NCI-H524 treated with DMSO at 0.1 percent for 48 hours (cell line): ENCODE results near the gene GPR132.
"Not testable (repeated sequence)": the region's sequence is repeated elsewhere in the genome, so short reads cannot be mapped to it uniquely, and the experiment has no call there.

Experiments used
- DNase-seq: peaks from one replicate; lab custom pipeline; 2025; lab: John Stamatoyannopoulos, UW

The GPR132 gene

DNA sequence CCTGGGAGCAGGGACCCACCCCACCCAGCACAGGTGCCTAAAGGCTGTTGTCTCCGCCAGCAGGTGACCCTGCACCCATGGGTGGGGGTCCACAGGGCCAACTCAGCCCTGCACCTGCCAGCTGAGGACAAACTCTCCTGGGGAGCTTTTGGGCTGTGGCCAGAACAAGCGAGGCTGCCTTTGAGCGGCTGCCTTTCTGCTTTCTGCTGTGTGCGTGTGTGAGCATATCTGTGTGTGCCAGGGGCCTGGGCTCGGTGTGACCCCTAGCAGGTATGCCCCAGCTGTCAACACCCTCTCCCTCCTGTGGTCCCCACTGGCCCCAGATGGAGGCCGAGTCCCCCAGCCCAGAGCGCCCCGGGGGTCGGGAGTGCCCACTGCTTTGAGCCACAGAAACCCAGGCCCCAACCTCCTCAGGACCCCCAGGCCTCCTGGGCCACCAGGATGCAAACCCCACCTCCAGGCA lies 25.9 kb upstream of the GPR132 start:
- DNase-seq: no peak

GRCh38 chr14:105090493-105091053 lies 25.3 kb upstream of the GPR132 start:
- no peak for DNase-seq

- no peak for DNase-seq
Observed at GRCh38 chr14:105089746-105090492, 24.7 kb upstream of the GPR132 start.

GRCh38 chr14:105088812-105089745 lies 23.8 kb upstream of the GPR132 start:
- peak; percentile 52 for DNase-seq

DNA sequence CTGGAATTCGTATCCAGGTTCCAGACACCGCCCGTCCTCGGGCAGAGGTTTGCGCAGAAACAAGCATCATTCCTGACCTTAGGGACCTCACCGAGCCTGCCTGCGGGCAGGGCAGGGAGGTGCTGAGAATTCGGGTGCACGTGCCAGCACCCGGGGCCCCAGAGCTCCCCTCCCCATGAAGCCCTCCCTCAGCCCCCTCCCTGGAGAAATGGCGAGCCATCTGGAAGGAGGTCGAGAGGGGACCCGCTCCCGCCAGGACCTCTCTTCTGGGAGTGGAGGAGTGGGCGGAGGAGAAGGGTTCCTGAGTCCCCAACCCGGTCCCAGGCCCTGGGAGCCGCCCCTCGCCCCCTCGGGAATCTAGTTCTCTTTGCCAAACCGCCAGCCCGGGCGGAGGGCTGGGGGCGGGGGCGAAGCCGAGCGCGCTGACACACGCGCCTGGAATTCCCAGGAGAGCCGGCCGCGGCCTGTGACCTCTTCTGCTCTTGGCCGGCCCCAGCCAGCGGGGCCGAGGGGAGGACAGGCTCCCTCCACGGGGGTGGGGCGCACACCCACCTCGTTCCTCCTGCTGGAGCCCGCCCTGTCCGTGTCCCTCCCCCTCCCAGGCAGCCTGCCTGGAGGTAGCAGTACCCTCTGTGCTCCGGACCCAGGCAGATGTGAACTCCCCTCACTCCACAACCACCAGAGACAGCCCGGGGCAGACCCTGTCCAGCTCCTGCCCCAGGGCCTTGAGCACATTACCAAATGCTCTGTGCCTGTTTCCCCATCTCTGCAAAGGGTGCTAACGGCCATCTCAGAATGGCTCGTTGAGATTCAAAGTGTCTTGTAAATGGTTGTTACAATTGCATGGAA lies 23.0 kb upstream of the GPR132 start:
- DNase-seq: no peak

GRCh38 chr14:105087308-105087962 lies 22.2 kb upstream of the GPR132 start:
- no peak for DNase-seq

GRCh38 chr14:105086833-105087307 lies 21.6 kb upstream of the GPR132 start:
- DNase-seq: peak; percentile 33

DNA sequence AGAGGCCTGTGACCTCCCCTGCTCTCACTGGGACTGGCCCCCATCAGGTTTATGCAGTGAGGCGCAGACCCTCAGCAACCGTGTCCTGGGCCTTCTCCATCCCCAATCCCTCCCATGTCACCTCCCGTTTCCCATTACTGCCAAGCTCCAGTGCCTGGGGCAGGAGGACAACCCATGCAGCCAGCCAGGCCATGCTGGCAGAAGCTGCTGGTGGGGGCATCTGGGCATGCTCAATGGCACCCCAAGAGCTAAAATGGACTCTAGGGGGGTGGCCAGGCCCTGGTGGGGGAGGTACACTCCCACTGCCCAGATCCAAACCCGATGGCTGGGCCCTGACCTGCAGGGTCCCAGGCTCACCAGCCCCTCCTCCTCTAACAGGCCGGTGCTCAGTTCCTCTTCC lies 20.5 kb upstream of the GPR132 start:
- DNase-seq: no peak

DNA sequence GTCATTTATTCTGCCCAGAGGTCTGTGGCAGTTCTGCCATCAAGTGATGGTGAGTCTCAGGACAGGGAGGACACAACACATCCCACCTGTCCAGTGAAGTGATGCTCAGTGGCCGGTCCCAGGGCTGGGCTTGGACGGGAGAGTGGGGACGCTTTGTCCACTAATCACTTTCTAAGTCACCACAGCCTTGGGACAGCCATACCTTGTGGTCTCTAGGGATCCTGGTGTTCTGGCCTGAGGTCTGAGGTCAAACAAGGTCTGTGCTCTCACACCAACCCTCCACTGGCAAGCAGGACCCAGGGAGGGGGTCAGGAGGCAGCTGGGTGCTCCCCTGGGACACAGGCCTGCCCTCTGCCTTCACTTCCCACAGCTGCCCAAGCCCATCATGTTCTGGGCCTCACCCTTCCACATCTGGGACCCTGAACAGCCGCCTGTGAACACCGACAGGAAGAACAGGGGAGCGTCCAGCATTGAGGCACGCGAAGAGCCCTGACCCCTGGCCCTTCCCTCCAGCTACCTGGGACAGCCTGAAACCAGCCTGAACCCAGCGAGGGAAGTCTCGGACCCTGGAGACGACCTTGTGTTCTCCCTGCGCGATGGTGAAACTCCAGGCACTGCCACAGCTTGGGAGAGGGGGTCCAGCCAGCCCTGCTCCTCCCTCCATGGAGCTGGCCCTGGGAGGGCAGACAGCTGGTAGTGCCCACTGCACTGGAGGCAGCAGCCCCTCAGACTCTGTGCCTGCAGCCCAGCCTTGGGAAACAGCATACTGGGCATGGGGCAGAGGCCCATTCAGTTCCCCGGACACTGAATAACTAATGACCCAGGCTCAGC lies 19.7 kb upstream of the GPR132 start:
- DNase-seq: no peak

DNA sequence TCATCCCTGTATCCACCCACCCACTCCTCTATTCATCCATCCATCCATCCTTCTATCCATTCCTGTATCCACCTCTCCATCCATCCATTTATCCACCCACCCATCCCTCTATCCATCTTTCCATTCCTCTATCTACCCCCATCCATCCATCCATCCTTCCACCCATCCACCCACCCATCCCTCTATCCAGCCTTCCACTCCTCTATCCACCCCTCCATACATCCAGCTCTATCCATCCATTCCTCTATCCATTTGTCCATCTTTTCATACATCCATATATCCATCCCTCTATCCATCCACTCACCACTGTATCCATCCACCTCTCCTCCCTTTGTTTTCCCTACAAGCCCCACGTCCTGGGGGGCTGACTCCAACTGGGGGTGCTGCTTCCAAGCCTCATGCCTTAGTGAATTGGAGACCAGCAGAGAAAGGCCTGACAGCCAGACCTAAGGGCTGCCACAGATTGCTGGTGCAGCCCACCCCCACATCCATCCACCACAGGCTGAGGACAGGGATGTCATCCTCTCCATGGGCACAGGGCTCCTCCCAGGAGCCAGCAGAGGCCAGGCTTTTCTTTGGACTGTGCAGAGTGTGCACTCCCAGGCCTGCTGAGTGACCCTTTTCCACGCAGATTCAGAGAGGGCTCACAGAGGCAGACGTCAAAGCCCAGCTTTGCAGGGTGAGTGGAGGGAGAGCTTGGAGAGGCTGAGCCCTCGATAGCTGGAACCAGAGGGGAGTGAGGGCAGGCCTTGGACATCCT lies 18.9 kb upstream of the GPR132 start:
- no peak for DNase-seq

- no peak for DNase-seq
Observed at GRCh38 chr14:105082703-105083102, 17.5 kb upstream of the GPR132 start.

DNA sequence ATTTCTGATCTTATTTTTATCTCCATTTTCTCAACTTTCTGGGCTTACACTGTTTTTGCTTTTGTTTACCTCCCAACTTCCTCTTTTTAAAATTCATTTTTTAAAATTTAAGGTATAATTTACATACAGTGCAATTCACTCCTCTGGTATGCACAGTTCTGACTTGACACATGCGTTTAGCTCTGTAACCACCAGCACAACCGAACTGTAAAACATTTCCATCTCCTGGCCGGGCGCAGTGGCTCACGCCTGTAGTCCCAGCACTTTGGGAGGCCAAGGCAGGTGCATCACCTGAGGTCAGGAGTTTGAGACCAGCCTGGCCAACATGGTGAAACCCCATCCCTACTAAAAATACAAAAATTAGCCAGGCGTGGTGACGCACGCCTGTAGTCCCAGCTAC lies 16.2 kb upstream of the GPR132 start:
- not testable (repeated sequence) for DNase-seq

DNA sequence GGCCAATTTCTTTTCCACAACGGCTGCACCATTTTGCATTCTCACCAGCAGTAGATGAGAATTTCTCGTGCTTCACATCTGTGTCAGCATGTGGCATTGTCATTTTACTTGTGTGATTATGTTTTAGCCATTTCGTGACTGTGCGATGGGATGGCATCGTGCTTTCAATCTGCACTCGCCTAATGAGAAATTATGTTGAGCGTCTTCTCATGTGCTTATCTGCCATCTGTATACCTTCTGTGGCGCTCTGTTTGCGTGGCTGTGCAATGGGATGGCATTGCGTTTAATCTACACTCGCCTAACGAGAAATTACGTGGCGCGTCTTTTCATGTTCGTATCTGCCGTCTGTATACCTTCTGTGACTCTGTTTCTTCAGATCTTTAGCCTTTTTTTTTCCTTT lies 14.9 kb upstream of the GPR132 start:
- no peak for DNase-seq

DNA sequence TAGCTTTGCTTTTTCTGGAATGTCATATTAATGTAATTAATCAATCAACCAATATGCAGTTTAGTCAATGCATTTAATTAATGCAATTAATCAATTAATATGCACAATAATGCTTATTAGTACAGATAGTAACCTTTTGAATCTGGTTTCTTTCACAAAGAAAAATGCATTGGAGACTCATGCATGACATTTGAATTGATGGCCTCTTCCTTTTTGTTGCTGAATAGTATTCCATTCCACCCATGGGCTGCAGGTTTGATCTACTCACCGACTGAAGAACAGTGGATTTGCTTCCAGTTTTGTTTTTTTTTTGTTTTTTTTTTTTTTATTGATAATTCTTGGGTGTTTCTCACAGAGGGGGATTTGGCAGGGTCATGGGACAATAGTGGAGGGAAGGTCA lies 13.1 kb upstream of the GPR132 start:
- DNase-seq: no peak

- no peak for DNase-seq
Observed at GRCh38 chr14:105077649-105077995, 12.4 kb upstream of the GPR132 start.

DNA sequence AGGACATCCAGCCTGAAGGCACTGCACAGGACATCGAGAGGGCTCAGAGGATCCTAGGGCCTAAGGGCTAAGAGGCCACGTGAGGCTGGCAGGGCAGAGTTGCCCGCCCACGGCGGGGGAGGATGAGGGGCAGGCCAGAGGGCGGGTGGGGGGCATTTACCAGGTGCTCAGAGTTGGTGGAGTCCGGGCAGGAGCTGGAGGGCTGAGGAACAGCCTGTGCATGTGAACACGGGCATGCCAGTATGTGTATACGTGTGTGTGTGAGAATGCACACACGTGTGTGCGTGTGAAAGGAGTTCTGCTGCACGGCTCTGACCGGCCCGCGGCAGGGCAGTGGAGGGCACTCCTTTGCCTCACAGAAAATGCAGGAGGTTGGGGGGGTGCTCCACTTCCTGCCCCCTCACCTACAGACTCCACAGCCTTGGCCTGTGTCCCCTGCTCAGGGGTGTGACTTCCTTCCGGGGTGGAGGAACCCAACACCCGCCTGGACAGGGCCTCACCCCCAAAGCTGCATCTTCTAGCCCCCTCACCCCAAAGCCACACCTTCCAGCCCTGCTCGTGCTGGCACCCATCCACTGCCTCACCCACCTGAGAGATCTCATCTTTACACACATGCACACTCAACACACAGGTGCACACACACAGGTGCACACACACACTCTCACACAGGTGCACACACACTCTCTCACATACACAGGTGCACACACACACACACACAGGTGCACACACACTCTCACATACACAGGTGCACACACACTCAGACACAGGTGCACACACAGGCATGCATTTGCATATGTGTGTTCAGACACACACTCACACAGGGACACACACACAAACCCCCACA lies 11.8 kb upstream of the GPR132 start:
- DNase-seq: no peak

DNA sequence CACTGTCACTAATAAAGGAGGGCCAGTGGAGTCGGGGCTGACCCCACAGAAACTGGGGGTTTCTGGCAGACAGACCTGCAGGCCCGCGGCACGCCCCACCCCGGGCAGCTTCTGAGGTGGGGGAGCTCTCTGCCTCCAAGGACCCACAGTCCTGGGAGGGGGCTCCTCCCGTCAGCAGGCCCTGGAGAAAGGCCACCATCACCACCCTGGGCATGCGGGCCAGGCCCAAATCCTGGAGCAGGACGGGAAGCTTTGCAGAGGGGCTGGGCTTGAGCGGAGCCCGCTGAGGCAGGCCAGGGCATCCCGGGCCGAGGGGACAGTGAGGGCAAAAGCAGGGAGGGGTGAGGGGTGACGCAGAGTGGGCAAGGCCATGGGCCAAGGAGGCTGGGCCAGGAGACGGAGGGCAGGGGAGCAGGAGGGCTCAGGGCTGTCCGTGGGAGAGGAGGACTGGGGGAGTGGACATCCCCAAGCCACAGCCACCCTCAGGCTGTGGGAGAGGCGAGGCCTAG lies 11.1 kb upstream of the GPR132 start:
- DNase-seq: no peak
